Measurements from ENCODE around the gene ARFGAP1.

The ARFGAP1 gene

DNA sequence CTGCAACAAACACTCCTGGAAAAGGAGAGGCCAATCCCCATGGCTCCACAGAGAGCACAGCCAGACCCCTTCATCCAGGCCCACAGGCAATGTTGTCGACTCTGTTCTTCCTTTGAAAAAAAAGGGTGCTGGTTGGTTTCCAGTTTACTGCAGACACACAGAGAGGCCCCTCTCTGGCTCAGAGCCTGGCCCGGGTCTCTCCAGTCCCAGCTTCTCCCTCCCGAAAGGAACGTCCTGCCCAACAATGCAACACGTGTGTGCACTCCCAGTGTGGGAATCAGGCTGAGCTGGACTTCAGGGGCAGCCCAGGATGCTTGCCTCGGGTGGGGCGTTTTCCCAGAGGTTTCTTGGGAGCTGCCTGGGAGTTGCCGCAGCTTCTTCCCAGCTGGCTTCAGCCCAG lies 13.8 kb upstream of the ARFGAP1 start:
- FAIRE-seq = no peak

GRCh38 chr20:63259734-63260460 lies 12.7 kb upstream of the ARFGAP1 start:
- no peak for FAIRE-seq

More for the DNA sequence above, 13.8 kb upstream of the ARFGAP1 start:
- no peak for DNase-seq (ENCODE audit: insufficient read length, low spot score)

DNA sequence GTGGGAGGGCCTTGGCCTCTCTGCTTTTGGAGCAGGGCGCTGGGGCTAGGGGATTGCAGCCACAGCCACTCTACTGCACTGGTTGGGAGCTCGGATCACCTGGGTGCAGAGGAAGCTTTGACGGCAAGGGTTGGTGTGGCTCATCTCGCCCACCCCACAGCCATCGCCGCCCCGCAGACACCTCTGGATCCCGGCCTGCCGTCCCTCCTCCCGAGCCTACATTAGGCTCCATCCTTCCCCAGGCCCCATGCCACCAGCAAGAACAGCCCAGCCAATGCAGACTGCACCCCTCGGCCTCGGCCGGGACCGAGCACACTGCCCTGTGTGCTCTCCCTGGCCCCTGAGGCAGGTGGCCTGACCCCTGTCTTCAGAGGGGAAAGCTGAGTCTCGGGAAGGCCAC lies 12.1 kb upstream of the ARFGAP1 start:
- DNase-seq (ENCODE audit: insufficient read length, low spot score) = no peak
- FAIRE-seq = no peak

More at GRCh38 chr20:63259734-63260460, 12.7 kb upstream of the ARFGAP1 start:
- no peak for DNase-seq (ENCODE audit: insufficient read length, low spot score)

GRCh38 chr20:63261060-63261794 lies 11.4 kb upstream of the ARFGAP1 start:
- FAIRE-seq = no peak

GRCh38 chr20:63261795-63262528 lies 10.7 kb upstream of the ARFGAP1 start:
- DNase-seq (ENCODE audit: insufficient read length, low spot score) (no peak), FAIRE-seq (no peak)

More at GRCh38 chr20:63261060-63261794, 11.4 kb upstream of the ARFGAP1 start:
- no peak for DNase-seq (ENCODE audit: insufficient read length, low spot score)

DNA sequence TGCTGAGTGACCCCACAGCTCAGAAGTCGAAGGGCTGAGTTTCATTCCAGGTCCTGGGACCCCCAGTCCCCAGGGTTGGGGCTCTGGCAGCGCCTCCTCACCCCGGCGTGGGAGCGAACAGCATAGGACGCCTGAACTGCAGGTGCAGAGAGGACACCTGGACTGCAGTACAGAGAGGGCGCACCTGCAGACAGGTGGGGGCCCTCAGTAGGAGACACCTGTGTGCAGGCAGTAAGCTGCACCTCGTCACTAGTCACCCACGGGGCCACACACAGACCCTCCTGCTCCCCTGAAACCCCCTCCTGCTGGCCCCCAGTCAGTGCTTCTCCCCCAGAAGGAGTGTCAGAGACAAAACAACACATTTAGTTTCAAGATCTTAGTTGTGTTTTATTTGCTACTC lies 9.8 kb upstream of the ARFGAP1 start:
- FAIRE-seq (no peak), DNase-seq (ENCODE audit: insufficient read length, low spot score) (no peak)

- no peak for DNase-seq (ENCODE audit: insufficient read length, low spot score)
- FAIRE-seq = no peak
Measured at GRCh38 chr20:63264000-63264399, 8.6 kb upstream of the ARFGAP1 start.

DNA sequence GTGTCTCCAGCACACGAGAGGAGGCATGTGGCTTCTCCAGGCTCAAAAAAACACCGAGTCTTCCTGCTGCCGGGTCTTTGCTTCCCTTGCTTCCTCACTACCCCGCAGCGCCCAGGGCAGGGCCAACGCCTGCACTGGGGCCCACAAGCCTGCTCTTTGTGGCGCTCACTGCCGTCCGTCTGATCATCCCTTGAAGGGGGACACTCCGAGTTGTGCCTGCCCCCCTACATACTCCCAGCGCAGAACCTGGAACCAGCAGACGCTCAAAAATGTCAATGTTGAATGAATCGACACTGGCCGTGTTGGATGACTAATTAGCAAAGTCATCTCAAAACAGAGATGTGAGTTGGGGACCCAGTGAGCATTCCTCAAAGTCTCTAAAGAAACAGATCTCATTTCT lies 8.1 kb upstream of the ARFGAP1 start:
- no peak for FAIRE-seq
- DNase-seq (ENCODE audit: insufficient read length, low spot score) = no peak

GRCh38 chr20:63265891-63266515 lies 6.6 kb upstream of the ARFGAP1 start:
- FAIRE-seq = no peak
- DNase-seq (ENCODE audit: insufficient read length, low spot score) = no peak

- FAIRE-seq (no peak), DNase-seq (ENCODE audit: insufficient read length, low spot score) (no peak)
Measured at GRCh38 chr20:63267691-63268090, 4.9 kb upstream of the ARFGAP1 start.

GRCh38 chr20:63268256-63268655 lies 4.4 kb upstream of the ARFGAP1 start:
- no peak for FAIRE-seq
- DNase-seq (ENCODE audit: insufficient read length, low spot score) = no peak

- no peak for DNase-seq (ENCODE audit: insufficient read length, low spot score)
- FAIRE-seq = no peak
Measured at GRCh38 chr20:63268671-63269439, 3.8 kb upstream of the ARFGAP1 start.

DNA sequence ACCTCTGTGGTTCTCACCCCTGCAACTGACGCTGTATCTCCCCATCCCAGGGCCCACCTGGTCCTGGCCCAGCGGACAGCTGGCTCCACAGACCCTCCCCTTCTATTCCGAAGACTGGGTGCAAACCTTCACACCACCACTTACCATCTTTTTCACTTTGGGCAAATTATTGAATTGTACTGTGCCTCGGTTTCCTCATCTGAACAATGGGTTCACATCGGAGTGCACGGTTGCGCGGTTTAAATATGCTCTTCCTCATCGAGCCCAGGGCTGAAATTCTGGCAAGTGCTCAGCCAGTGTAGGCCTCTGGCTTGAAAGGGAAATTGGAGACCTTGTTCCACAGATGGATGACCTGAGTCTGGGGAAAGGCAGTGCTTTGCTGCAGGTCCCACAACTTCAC lies 2.9 kb upstream of the ARFGAP1 start:
- FAIRE-seq = no peak
- no peak for DNase-seq (ENCODE audit: insufficient read length, low spot score)

- DNase-seq (ENCODE audit: insufficient read length, low spot score) = no peak
- no peak for FAIRE-seq
Measured at GRCh38 chr20:63270606-63271325, 1.8 kb upstream of the ARFGAP1 start.

GRCh38 chr20:63273059-63273579 lies 506 bp downstream of the ARFGAP1 start:
- DNase-seq (ENCODE audit: insufficient read length, low spot score) (no peak), FAIRE-seq (no peak)

GRCh38 chr20:63273635-63274380 lies 1.2 kb downstream of the ARFGAP1 start:
- DNase-seq (ENCODE audit: insufficient read length, low spot score) = no peak

GRCh38 chr20:63274381-63275228 lies 2.0 kb downstream of the ARFGAP1 start:
- DNase-seq (ENCODE audit: insufficient read length, low spot score) = no peak
- FAIRE-seq = no peak

More at GRCh38 chr20:63273635-63274380, 1.2 kb downstream of the ARFGAP1 start:
- no peak for FAIRE-seq

DNA sequence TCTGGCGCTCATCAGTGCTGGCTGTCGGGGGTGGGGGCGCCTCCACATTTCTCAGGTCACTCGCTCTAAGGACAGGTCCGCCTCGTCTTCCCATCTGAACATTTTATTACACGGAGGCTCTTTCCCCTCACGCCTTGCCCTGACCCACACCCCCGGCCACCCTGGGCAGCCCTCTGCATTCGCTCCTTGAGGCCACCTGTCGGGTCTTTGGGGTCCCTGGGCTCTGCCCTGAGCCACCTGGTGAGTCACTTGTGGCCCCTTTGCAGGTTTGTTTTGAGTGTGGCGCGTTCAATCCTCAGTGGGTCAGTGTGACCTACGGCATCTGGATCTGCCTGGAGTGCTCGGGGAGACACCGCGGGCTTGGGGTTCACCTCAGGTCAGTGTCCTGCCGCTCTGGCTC lies 3.2 kb downstream of the ARFGAP1 start:
- DNase-seq (ENCODE audit: insufficient read length, low spot score) (no peak), FAIRE-seq (no peak)

Measured in GM19239 (cell line).